Measurements from ENCODE around the gene PAPSS1. TPM values are rescaled to one million over a fixed set of nuclear protein-coding genes. Genes with fewer than 3 reads are reported as not detected.

The PAPSS1 gene
- total and polyA plus RNA-seq, 2 donors (not counting 3 experiments of a cell fraction or from before 2014, with no cell fraction given), result 69.6 to 77.2 TPM

DNA sequence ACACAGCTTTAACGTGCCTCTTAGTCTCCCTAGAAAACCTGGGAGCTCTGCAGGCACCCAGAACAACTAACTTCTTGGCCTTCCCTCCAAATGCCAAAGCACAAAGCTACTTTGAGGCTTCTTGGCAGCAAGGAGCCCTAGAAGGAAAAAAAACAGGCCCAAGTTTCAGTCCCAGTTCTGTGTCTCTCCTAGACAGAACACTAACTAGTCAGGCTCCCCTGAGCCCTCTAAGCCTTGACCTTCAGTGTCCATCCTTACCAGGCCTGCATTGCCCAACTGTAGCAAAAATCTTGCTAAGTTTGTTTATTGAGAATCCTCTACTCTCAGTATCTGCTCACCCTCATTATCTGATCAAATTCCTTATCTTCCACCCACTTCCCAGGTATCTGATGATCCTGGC is 79.2 kb downstream of the PAPSS1 start:
- no peaks in the 10 kb centered on the region for H3K9me1 ChIP-seq (replicated peaks; ENCODE audit: control insufficient read depth, extremely low read depth, insufficient read depth, low read length)
- dilution Hi-C loops (cut with MboI; ENCODE audit: extremely low pct_ligation_motif_present, low sequenced_read_pairs), result no loop called here
- FAIRE-seq (no peak), DNase-seq (ENCODE audit: low read depth, low spot score) (no peak)
- no peak overlapping the region for H3K9ac ChIP-seq (replicated peaks; ENCODE audit: extremely low read depth, insufficient read depth, low read length)
- peaks cover 5 to 7% of the 10 kb centered on the region in 2 experiments for H3K36me3 ChIP-seq (ENCODE audit: control insufficient read depth in 2 of 2, extremely low read depth in 1 of 2, insufficient read depth in 2 of 2, low read length in 2 of 2)
- no peak overlapping the region for H3K4me3 ChIP-seq (replicated peaks in 1 of 3; ENCODE audit: insufficient read depth in 1 of 3, low read depth in 1 of 3, low read length in 3 of 3)
- H2AFZ ChIP-seq (ENCODE audit: low read depth, low read length), result no peak overlapping the region
- no peak overlapping the region for H3K27ac ChIP-seq (ENCODE audit: insufficient read depth, low read depth, low read length)
- ChIA-PET CTCF (no interaction called here), POLR2A (no interaction called here)
- BruUV-seq (replicated peaks), result no TSS peak
- intact Hi-C loops (cut with micrococcal nuclease), result no loop called here
- no peaks in the 10 kb centered on the region for H4K20me1 ChIP-seq (replicated peaks; ENCODE audit: control insufficient read depth, extremely low read depth, insufficient read depth, low read length)
- no peaks in the 10 kb centered on the region for H3K27me3 ChIP-seq (ENCODE audit: control insufficient read depth in 2 of 2, insufficient read depth in 2 of 2, low read length in 2 of 2)
- no peaks in the 10 kb centered on the region for H3K79me2 ChIP-seq (ENCODE audit: control insufficient read depth, insufficient read depth, low read length)
- no peaks in the 10 kb centered on the region for H3K4me1 ChIP-seq (ENCODE audit: control insufficient read depth, extremely low read depth, insufficient read depth, low read length)
- TF ChIP-seq, protein P1, sequence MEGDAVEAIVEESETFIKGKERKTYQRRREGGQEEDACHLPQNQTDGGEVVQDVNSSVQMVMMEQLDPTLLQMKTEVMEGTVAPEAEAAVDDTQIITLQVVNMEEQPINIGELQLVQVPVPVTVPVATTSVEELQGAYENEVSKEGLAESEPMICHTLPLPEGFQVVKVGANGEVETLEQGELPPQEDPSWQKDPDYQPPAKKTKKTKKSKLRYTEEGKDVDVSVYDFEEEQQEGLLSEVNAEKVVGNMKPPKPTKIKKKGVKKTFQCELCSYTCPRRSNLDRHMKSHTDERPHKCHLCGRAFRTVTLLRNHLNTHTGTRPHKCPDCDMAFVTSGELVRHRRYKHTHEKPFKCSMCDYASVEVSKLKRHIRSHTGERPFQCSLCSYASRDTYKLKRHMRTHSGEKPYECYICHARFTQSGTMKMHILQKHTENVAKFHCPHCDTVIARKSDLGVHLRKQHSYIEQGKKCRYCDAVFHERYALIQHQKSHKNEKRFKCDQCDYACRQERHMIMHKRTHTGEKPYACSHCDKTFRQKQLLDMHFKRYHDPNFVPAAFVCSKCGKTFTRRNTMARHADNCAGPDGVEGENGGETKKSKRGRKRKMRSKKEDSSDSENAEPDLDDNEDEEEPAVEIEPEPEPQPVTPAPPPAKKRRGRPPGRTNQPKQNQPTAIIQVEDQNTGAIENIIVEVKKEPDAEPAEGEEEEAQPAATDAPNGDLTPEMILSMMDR (IDR thresholded peaks at IDR 0.05; ENCODE audit: extremely low read depth in 1 of 2, insufficient read depth in 1 of 2, low read depth in 1 of 2, low read length in 2 of 2), result no peak
- TF ChIP-seq GATA2 (IDR thresholded peaks at IDR 0.05; ENCODE audit: insufficient read depth, insufficient read length, low read depth, low read length) (no peak), EZH2 (IDR thresholded peaks at IDR 0.05; ENCODE audit: borderline replicate concordance, low read depth, low read length, severe bottlenecking) (no peak), JUN (IDR thresholded peaks at IDR 0.05; ENCODE audit: borderline replicate concordance, insufficient read depth, insufficient read length, low read depth) (no peak), FOS (IDR thresholded peaks at IDR 0.05; ENCODE audit: borderline replicate concordance, insufficient read depth, low read length) (no peak)
- TF ChIP-seq, protein P2, sequence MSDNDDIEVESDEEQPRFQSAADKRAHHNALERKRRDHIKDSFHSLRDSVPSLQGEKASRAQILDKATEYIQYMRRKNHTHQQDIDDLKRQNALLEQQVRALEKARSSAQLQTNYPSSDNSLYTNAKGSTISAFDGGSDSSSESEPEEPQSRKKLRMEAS (IDR thresholded peaks at IDR 0.05; ENCODE audit: insufficient read depth, insufficient read length), result no peak
- H3K4me2 ChIP-seq (ENCODE audit: insufficient read depth, low read length), result no peak overlapping the region
- H3K9me3 ChIP-seq (replicated peaks; ENCODE audit: control insufficient read depth, insufficient read depth, low read length), result no peaks in the 10 kb centered on the region
